WI38 (cell line): ENCODE measurements around the gene TBRG4.

Source experiments
- H3K4me3 ChIP-seq: 2 replicates; pipeline ENCODE4 v1.5.1; 2011; ENCODE audit warnings: low read depth, mild to moderate bottlenecking, control low read depth, low read length
- CTCF ChIP-seq: IDR thresholded peaks from 2 replicates; pipeline ENCODE4 v1.5.1; 2012; ENCODE audit warnings: low read depth, mild to moderate bottlenecking, control low read depth, low read length

TBRG4 gene

DNA sequence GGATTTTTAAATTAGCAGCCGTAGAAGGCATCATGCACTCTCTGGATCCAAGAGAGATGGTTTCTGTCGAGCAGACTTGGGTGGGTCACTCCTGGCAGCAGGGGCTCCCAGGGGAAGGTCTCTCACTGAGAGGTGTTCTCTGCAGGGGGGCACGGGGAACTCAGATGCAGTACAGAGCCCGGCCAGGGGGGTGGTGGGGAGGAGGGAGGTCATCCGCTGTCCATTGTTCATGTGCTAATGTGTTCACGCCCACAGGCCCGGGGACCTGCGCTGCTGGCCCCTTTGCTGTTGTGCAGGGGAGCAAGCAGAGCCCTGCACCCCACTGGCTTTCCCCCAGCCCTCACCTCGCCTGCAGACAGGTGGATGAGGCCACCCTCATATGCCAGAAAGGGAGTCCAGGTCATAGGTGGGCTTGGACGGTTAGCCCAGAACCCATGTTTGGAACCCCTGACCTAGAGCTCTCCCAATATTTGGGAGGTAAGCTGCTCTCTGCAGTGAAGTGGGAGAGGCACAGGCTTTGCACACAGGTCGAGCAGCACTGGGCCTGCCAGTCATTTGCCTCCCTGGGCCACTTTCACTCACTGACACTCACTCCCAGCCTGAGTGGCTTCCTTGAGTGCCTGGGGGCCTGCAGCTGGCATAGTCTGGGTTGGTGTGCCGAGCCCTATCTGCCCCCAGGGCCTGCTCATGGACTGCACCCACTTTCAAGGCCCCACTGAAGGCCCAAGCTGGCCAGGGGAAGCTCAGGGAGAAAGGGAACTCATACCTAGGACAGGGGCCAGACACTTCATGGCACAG is 12.6 kb upstream of the TBRG4 start:
- H3K4me3 ChIP-seq, result no peak overlapping the region
- no peak for TF ChIP-seq CTCF

- no peak for TF ChIP-seq CTCF
- H3K4me3 ChIP-seq, result no peak overlapping the region
Measured at GRCh38 chr7:45122975-45123860, 11.7 kb upstream of the TBRG4 start.

- no peak for TF ChIP-seq CTCF
- no peak overlapping the region for H3K4me3 ChIP-seq
Measured at GRCh38 chr7:45119550-45119949, 8.1 kb upstream of the TBRG4 start.

- no peak for TF ChIP-seq CTCF
- no peak overlapping the region for H3K4me3 ChIP-seq
Measured at GRCh38 chr7:45118889-45119331, 7.4 kb upstream of the TBRG4 start.

GRCh38 chr7:45118292-45118691 is 6.8 kb upstream of the TBRG4 start:
- TF ChIP-seq CTCF, result no peak
- no peak overlapping the region for H3K4me3 ChIP-seq

GRCh38 chr7:45117582-45117981 is 6.1 kb upstream of the TBRG4 start:
- no peak for TF ChIP-seq CTCF
- H3K4me3 ChIP-seq, result no peak overlapping the region

DNA sequence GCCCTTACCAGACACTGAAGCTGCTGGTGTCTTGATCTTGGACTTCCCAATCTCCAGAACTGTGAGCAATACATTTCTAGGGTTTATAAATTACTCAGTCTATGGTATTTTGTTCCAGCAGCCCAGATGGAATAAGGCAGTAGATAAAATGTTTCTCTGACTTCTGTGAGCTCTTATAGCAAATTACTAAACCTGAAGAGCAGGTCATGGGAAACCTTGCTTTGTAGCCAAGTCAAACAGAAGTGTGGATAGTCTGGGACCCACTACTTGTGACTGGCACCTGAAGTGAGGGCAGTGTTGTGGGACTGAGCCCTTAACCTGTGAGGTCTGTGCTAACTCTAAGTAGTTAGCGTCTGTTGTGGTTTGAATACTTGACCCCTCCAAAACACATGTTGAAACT is 4.6 kb upstream of the TBRG4 start:
- no peak overlapping the region for H3K4me3 ChIP-seq
- TF ChIP-seq CTCF, result no peak
